Caki2 (cell line): ENCODE results near the gene PTK6. TPM values are rescaled to one million over a fixed set of nuclear protein-coding genes. Genes with fewer than 3 reads are reported as not detected.
A peak's percentile ranks its signal among the peaks of the same experiment; 100 is the strongest.

Experiments
- DNase-seq: peaks from one replicate; pipeline ENCODE4 v3.0.0-alpha.2; 2015; ENCODE audit warnings: low read depth
- in situ Hi-C: cut with HindIII; loops from 2 replicates; pipeline ENCODE4 v1.10.0; 2016; ENCODE audit warnings: low sequenced_read_pairs, low pct_unique_long_range_greater_than_20kb, mixed read lengths
- total RNA-seq: library from RNA; depleted of rRNA; stranded (reverse); fragments of >200 nt; shearing (Covaris generic); gene quantifications from 2 replicates; pipeline ENCODE4 v1.2.3, GENCODE V29; 2014; ENCODE audit warnings: low replicate concordance

The PTK6 gene
- total RNA-seq, 1 experiment from 2014 or later, result 4.4 TPM

DNA sequence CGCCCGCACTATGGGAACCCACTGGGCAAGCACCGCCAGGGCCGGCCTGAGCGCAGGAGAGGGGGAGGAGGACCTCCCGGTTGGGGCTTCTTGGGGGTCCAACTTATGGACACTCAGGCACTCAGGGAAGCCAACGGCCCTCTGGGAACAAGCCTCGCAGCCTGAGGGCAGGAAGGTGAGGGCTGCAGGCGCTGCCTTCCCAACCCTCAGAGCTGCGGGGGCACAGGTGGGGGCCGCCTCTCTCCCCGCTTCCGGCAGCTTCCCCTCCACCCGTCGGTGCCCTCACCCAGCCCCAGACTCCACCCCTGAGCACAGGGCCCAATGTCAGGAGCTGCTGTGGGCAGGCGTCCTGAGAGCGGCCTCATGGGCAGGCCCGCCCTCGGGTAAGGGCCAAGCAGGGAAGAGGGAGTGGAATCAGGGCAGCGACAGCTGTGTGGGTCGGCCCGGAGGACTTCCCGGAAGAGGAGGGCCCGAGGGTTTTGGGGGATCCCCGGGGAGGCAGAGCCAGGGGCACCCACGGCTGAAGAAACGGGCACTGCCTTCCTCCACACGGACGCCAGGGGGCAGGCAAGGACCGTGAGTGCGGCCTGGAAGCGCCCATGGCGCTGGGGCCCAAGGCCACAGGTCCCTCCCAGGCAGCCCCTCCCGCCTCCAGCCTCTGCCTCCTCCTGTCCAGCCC is 488 bp upstream of the PTK6 start:
- in situ Hi-C loops, result no loop called here
- DNase-seq, result peak; percentile 100

DNA sequence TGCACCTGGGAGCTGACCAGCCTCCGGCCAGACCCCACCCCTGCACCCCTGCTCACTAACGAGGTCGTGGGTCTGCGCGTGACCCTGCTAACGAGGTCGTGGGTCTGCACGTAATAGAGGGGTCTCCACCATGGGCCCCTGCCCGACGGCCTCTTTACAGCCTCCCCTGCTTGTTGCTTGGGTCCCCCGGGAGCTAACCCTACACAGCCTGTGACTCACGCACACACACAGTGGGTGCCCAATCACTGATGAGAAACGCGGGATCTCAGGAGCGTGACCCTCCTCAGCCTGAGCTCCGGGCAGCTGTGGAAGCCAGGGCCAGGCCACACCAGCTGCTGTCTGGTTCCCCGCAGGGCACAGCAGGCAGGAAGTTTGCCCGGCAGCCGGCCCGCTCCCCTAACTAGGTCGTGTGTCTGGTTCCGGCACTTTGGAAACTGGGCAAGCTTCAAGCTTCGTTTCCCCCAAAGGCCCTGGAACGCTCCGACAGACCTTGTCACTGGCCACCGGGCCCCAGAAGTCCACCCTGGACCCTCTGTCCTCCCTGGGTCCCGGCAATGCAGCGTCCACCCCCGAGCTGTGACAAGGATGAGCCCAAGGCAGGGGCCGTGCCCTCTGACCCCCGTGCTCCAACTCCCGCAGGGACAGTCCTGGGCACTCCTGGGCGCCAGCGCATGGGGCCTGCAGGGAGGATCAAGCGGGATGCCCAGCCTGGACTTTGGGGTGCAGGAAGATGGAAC is 767 bp downstream of the PTK6 start:
- DNase-seq, result no peak
- in situ Hi-C loops, result no loop called here

GRCh38 chr20:63534831-63535651 is 2.1 kb downstream of the PTK6 start:
- DNase-seq, result no peak
- in situ Hi-C loops, result no loop called here

DNA sequence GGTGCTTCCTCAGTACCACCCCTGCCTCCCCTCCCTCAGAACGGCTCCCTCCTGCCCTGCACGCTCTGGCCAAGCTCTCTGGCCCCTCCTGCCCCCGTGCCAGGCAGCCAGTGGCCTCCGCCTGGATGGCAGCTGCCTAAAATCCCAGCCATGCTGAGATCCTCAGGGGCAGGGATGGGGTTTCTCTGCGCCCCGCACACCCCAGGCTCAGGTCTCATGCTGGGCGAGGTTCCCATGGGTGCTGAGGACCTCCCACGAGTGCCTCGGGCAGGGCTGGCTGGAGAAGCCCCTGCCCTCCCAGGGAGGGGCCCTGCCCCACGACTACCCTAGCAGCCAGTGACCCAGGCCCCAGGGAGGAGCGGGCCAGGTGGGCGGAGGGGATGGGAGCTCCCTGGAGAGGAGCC is 2.7 kb downstream of the PTK6 start:
- DNase-seq, result no peak
- in situ Hi-C loops, result no loop called here

GRCh38 chr20:63533871-63534393 is 3.2 kb downstream of the PTK6 start:
- in situ Hi-C loops, result no loop called here
- DNase-seq, result no peak

- in situ Hi-C loops, result no loop called here
- DNase-seq, result no peak
Observed at GRCh38 chr20:63533388-63533787, 3.8 kb downstream of the PTK6 start.

- in situ Hi-C loops, result no loop called here
- no peak for DNase-seq
Observed at GRCh38 chr20:63532449-63532971, 4.7 kb downstream of the PTK6 start.

DNA sequence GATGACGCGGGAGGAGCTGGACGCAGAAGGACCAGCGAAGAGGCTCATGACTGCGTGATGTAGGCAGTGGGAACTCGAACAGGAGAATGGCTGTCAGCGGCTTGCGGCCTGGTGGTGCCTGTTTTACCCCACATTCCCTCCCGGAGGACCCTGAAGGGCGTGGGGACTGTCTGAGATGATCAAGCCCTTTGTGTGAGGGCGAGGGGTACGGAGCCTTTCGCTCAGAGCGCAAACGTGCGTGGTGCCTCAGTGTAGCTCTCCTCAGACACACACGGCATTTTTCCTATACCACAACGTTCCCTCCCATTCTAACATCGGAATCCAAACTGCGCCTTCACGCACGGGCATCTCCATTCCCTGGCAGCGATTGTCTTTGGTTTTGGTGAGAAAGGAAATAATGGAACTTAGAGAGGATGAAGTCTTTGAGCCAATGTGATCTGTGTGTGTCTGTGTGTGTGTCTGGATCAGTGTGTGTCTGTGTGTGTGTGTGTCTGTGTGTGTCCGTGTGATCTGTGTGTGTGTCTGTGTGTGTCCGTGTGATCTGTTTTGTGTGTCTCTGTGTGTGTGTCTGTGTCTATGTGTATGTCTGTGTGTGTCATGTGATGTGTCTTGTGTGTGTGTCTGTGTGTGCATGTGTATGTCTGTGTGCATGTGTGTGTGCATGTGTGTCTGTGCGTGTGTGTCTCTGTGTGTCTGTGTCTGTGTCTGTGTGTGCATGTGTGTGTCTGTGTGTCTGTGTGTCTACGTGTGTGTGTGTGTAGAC is 5.3 kb downstream of the PTK6 start:
- DNase-seq, result no peak
- in situ Hi-C loops, result no loop called here

GRCh38 chr20:63530788-63531160 is 6.4 kb downstream of the PTK6 start:
- DNase-seq, result no peak
- in situ Hi-C loops, result no loop called here

DNA sequence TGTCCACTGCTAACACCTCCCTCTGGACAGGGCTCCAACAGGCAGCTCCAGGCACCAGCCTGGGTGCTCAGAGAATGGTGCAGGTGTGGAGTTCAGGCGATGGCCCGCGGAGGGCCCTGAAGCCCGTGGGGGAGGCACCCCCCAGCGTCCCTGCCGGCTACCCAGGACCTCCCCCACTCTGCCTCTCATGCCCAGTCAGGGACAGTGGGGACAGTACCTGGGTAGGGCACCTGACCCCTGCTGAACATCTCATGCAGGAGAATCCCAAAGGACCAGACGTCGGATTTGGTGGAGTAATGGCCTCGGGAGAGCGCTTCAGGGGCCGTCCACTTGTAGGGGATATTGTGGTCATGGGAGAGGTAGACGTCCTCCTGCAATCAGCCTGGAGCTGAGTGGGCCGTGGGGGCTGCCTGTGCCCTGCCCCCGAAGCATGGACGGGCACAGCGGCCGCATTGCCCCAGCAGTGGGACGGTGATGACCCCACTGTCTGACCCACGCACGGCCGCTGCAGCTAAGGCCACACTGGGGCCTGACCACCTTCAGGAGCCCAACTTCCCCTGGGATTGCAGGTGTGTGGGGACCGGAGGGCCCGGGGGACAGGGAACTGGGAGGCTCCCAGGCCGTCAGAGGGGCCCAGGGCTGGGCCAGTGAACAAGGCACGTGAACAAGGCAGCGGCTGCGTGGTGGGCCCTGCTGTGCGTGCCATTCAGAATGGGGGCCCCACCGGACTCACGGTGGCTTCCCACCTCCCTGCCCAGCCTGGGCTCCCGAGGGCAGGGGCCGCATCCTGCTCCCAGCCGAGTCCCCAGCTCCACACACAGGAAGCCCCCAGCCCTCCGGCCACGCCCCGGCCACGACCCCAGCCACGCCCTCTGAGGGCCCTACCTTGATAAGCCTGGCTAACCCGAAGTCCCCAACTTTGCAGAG is 7.1 kb downstream of the PTK6 start:
- no peak for DNase-seq
- in situ Hi-C loops, result no loop called here

- no peak for DNase-seq
- in situ Hi-C loops, result no loop called here
Observed at GRCh38 chr20:63529180-63529860, 7.9 kb downstream of the PTK6 start.

DNA sequence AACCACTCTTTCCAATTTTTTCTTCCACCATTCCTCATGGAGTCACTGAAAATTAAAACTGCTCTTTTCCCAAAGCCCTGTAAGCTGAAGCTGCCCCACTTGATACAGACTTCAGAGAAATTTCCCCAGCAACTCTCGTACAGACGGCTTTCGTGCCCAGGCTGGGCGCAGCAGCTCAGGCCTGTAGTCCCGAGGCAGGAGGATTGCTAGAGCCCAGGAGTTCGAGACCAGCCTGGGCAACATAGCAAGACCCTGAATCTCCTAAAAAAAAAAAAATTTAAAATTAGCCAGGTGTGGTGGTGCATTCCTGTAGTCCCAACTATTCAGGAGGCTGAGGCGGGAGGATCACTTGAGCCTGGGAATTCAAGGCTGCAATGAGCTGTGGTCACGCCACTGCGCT is 10.0 kb downstream of the PTK6 start:
- DNase-seq, result no peak
- in situ Hi-C loops, result no loop called here

DNA sequence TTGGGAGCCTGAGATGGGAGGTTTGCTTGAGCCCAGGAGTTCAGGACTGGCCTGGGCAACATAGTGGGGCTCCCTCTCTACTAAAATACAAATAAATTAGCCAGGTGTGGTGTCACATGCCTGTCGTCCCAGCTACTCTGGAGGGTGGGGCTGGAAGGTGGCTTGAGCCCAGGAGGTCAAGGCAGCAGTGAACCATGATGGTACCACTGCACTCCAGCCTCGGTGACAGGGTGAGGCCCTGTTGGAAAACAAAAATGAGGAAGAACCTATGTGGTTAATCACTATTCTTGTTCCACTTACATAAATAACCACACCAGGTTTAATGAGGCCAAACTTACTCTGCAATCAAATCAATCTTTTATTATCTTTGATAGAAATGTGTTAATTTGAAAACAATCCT is 11.2 kb downstream of the PTK6 start:
- in situ Hi-C loops, result no loop called here

GRCh38 chr20:63525185-63525584 is 12.0 kb downstream of the PTK6 start:
- DNase-seq, result no peak
- in situ Hi-C loops, result no loop called here

More for the DNA sequence above, 11.2 kb downstream of the PTK6 start:
- peak; percentile 51 for DNase-seq

- no peak for DNase-seq
- in situ Hi-C loops, result no loop called here
Observed at GRCh38 chr20:63522981-63523611, 14.1 kb downstream of the PTK6 start.
